ENCODE results near the gene HSD17B13.

The HSD17B13 gene

DNA sequence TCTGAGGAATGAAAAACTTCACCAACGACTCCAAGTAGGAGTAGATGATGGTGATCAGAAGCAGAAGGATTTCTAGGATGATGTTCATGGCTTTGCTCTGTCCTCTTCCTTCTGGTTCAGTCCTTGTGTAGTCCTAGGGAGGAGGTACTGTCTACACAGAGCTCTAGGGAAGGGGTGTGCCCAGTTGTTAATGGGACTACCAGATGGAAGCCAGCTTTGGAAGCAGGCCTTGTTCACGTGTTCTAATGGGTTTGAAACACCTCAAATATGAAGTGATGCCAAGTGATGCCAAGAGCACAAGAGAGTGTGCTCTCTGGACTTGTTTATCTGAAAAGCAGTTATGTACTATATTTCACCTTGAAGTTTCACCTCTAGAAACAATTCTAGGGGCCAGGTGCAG, at the start of gene HSD17B13:
TSS of gene HSD17B13 (minus strand) at position 129 of the 400 bp plus-strand sequence. CDS start at position 88, 41 bp downstream.
- DNase-seq (ENCODE audit: low read depth, low spot score) = no peak

- no peak for DNase-seq (ENCODE audit: low read depth, low spot score)
Measured at GRCh38 chr4:87370068-87370467, 47.4 kb upstream of the HSD17B13 start.

- no peak for DNase-seq (ENCODE audit: low read depth, low spot score)
Measured at GRCh38 chr4:87366521-87367162, 44.0 kb upstream of the HSD17B13 start.

- no peak for DNase-seq (ENCODE audit: low read depth, low spot score)
Measured at GRCh38 chr4:87365348-87365747, 42.7 kb upstream of the HSD17B13 start.

- DNase-seq (ENCODE audit: low read depth, low spot score) = no peak
Measured at GRCh38 chr4:87363552-87363951, 40.9 kb upstream of the HSD17B13 start.

- DNase-seq (ENCODE audit: low read depth, low spot score) = no peak
Measured at GRCh38 chr4:87360338-87360935, 37.8 kb upstream of the HSD17B13 start.

DNA sequence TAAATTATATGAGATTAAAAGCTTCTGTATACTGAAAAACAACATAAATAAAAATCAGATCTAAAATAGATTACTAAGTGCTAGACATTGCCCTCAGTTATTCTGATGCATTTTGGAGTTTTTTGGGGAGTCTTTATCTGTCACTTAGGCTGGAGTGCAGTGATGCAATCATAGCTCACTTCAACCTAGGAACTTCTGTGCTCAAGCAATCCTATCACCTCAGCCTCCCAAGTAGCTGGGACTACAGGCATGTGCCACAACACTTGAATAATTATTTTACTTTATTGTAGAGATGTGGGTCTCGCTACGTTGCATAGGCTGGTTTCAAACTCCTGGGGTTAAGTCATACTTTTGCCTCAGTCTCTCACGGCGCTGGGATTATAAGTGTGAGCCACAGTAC, 36.6 kb upstream of the HSD17B13 start:
- no peak for DNase-seq (ENCODE audit: low read depth, low spot score)

GRCh38 chr4:87356832-87357526, 34.3 kb upstream of the HSD17B13 start:
- no peak for DNase-seq (ENCODE audit: low read depth, low spot score)

- no peak for DNase-seq (ENCODE audit: low read depth, low spot score)
Measured at GRCh38 chr4:87354168-87355102, 31.8 kb upstream of the HSD17B13 start.

DNA sequence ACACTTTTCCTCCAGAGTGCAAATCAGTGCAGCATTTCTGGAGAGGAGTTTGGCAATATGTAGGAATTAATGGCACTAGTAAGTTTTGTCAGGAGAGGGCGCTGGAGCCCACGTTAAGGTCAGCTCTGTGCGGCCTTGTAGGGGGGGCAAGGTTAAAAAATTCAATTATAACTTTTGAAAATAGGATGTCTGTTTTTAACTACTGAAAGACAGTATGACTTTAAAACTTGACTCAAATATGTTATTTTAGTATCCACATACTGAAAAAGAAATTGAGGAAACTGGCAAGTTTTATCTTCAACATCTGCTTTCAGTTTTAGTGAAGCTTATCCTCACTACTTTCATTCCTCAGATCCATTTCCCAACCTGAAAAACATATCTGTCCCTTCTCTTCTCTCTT, 30.9 kb upstream of the HSD17B13 start:
- DNase-seq (ENCODE audit: low read depth, low spot score) = peak; percentile 61

GRCh38 chr4:87345139-87345538, 22.5 kb upstream of the HSD17B13 start:
- no peak for DNase-seq (ENCODE audit: low read depth, low spot score)

DNA sequence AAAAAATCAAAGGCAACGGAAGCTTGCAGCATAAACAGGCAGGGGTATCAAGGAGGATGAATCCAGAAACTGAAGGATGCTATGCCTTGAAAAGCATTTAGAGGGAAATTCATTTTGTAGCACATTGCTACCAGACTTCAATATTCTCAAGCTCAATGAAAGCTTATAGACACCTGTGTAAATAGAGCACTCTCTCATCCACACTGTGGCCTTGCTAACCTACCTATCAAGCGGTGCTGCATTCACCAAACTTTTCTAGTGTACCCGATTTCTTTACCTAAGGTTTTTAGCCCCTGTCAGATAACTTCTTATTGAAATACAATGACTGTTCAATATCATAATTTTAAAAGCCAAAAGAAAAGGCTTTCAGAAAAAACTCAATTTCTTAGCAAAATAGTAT, 20.2 kb upstream of the HSD17B13 start:
- DNase-seq (ENCODE audit: low read depth, low spot score) = no peak

GRCh38 chr4:87341954-87342635, 19.4 kb upstream of the HSD17B13 start:
- peak; percentile 32 for DNase-seq (ENCODE audit: low read depth, low spot score)

DNA sequence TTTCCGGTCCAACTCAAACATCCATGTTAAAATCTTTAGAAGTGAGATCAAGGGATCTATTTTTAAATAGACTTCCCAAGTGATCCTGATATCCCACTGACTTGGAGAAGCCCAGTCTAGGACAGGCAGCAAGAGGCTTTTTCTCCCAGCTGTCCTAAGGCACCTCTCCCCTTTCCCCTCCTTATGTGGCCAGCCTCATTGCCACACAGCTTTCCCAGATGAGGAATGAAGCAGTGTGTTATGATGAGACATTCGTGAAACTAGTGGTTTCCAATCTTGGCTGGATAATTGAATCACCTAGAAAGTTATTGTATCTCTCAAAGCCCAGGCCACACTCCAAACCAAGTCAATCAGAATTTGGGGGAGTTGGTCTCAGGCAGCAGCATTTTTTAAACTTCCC, 16.8 kb upstream of the HSD17B13 start:
- DNase-seq (ENCODE audit: low read depth, low spot score) = no peak

DNA sequence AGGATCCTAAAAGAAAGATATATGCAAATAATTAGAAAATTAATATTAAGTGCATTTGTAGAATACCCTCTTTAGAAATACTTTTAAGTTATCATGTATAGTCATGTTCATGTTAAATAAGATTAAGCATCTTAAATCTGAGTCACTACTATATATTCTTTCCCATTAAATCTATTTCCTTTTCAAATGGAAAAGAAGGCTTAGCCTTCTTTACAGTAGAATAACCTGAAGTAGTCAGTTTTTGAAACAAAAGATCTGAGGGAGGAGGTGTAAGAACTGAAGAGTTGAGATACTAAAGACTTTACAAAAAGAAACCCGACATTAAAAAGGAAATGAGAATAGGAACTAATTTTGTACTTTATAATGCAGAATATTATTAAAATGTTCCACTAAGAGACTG, 14.7 kb upstream of the HSD17B13 start:
- no peak for DNase-seq (ENCODE audit: low read depth, low spot score)

DNA sequence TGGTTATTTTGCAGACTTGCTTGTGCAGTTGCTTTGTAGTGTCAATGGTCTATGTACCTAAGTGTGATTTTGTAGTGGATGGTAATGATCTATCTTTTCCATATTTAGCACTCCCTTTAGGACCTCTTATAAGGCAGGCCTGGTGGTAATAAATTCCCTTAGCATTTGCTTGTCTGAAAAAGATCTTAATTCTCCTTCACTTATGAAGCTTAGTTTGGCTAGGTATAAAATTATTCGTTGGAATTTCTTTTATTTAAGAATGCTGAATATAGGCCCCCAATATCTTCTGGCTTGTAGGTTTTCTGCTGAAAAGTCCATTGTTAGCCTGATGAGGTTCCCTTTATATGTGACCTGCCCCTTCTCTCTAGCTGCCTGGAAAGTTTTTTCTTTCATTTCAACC, 10.6 kb upstream of the HSD17B13 start:
- DNase-seq (ENCODE audit: low read depth, low spot score) = no peak

DNA sequence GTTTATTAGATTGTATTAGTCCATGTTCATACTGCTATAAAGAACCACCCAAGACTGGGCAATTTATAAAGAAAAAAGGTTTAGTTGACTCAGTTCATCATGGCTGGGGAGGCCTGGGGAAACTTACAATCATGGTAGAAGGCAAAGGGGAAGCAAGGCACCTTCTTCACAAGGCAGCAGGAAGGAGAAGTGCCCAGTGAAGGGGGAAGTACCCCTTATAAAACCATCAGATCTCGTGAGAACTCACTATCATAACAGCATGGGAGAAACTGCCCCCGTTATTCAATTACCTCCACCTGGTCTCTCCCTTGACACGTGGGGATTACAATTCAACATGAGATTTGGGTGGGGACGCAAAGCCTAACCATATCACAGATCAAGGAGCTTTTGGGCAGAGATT, 8.1 kb upstream of the HSD17B13 start:
- DNase-seq (ENCODE audit: low read depth, low spot score) = no peak

- no peak for DNase-seq (ENCODE audit: low read depth, low spot score)
Measured at GRCh38 chr4:87327136-87327535, 4.5 kb upstream of the HSD17B13 start.

DNA sequence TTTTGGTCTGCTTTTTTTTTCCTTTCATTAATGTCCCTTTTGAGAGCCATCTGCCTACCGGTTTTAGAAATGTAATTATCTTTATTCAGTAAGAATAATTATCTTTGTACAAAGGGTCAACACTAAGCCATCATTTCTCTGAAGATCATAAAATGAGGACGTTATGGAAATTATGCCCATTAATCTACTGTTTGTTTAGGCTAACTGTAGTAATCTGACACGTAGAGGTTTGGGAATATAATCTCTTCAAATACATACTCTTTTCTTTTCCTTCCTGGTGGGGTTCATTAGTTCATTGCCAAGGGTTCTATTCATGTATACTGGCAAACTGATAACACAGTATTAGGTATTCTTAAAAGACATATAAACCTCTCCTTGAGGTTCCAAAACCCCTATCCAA, 3.8 kb upstream of the HSD17B13 start:
- DNase-seq (ENCODE audit: low read depth, low spot score) = no peak

- no peak for DNase-seq (ENCODE audit: low read depth, low spot score)
Measured at GRCh38 chr4:87321888-87322287, 794 bp downstream of the HSD17B13 start.

GRCh38 chr4:87317527-87317926, 5.2 kb downstream of the HSD17B13 start:
- no peak for DNase-seq (ENCODE audit: low read depth, low spot score)

Data from astrocyte of the hippocampus (primary cell).